Right renal cortex interstitium (tissue), 3 donors: ENCODE measurements around the gene ARHGAP21. TPM values are rescaled to one million over a fixed set of nuclear protein-coding genes. Genes with fewer than 3 reads are reported as not detected.

Experiments used
- DNase-seq, 3 donors: peaks; one replicate each; pipeline ENCODE4 v3.0.0-alpha.2; 2013; ENCODE audit warnings: low read depth in 3 of 3, low spot score in 2 of 3
- polyA plus RNA-seq, 3 donors: library from polyadenylated mRNA; unstranded; fragments of 120-200 nt; gene quantifications; one replicate each; pipeline ENCODE4 v1.2.1, GENCODE V29; 2013; ENCODE audit not compliant: insufficient read length in 3 of 3

ARHGAP21 gene
- polyA plus RNA-seq, 3 donors: 78.6 to 91.4 (median 85.1) TPM

GRCh38 chr10:24550680-24551079 lies 173.0 kb downstream of the ARHGAP21 start:
- DNase-seq: no peak

- no peak for DNase-seq
These were observed 178.1 kb downstream of the ARHGAP21 start for GRCh38 chr10:24545585-24545984.

- no peak for DNase-seq
These were observed 178.9 kb downstream of the ARHGAP21 start for GRCh38 chr10:24544776-24545175.

GRCh38 chr10:24542314-24543270 lies 181.1 kb downstream of the ARHGAP21 start:
- no peak for DNase-seq

- DNase-seq: no peak
These were observed 182.4 kb downstream of the ARHGAP21 start for GRCh38 chr10:24541239-24541753.

GRCh38 chr10:24536636-24537035 lies 187.1 kb downstream of the ARHGAP21 start:
- no peak for DNase-seq

- no peak for DNase-seq
These were observed 189.7 kb downstream of the ARHGAP21 start for GRCh38 chr10:24533981-24534380.

Other genes with a start within 250 kb of the ARHGAP21 start
- 10 to 100 TPM; 43.1 to 51.9 (median 48.3) TPM for gene PRTFDC1, start 228.7 kb upstream of the ARHGAP21 start, polyA plus RNA-seq